Activated CD4-positive, alpha-beta memory T cell treated with anti-CD3 and anti-CD28 coated beads for 36 hours (primary cell): Measurements from ENCODE around the gene XYLT1. TPM values are rescaled to one million over a fixed set of nuclear protein-coding genes. Genes with fewer than 3 reads are reported as not detected.

Experiments used
- CTCF ChIA-PET: fragments of 350-600 bp; sonication (Branson Sonifier 250); formaldehyde crosslinking; loops from one replicate; lab custom pipeline; 2021; ENCODE audit warnings: antibody characterized with exemption, inconsistent platforms; lab: Charles Lee
- POLR2A ChIA-PET: fragments of 350-600 bp; sonication (Branson Sonifier 250); formaldehyde crosslinking; loops from one replicate; lab custom pipeline; 2021; ENCODE audit warnings: antibody characterized with exemption; lab: Charles Lee
- DNase-seq: peaks from one replicate; pipeline ENCODE4 v3.0.0-alpha.2; 2020
- H3K27ac Mint-ChIP-seq: one replicate; pipeline ENCODE4 v1.8.0; 2021; ENCODE audit warnings: mixed read lengths
- H3K27me3 Mint-ChIP-seq: one replicate; pipeline ENCODE4 v1.8.0; 2021; ENCODE audit warnings: mixed read lengths
- H3K36me3 Mint-ChIP-seq: one replicate; pipeline ENCODE4 v1.8.0; 2021; ENCODE audit warnings: mixed read lengths
- H3K4me1 Mint-ChIP-seq: one replicate; pipeline ENCODE4 v1.8.0; 2021; ENCODE audit warnings: low read depth, mixed read lengths
- H3K4me3 Mint-ChIP-seq: one replicate; pipeline ENCODE4 v1.8.0; 2021; ENCODE audit warnings: mild to moderate bottlenecking, mixed read lengths
- H3K9me3 Mint-ChIP-seq: one replicate; pipeline ENCODE4 v1.8.0; 2021; ENCODE audit warnings: mixed read lengths
- intact Hi-C: fragments of 100-400 bp; cut with micrococcal nuclease; formaldehyde crosslinking; loops from one replicate; pipeline ENCODE4 v1.15.1; 2023
- total RNA-seq, 2 experiments: library from RNA; stranded (reverse); gene quantifications; one replicate each; pipeline ENCODE4 v1.2.3, GENCODE V29; 2021

The XYLT1 gene
- total RNA-seq, 2 experiments from 2014 or later: 6.2 to 6.8 TPM

GRCh38 chr16:17367923-17368322 lies 102.8 kb downstream of the XYLT1 start:
- POLR2A ChIA-PET: no interaction called here
- intact Hi-C loops: loop anchor here (10.0 kb wide), 1 partner anchor 153 kb away; no protein-coding TSS in a partner anchor
- peak overlapping the region; percentile 32 for H3K4me3 Mint-ChIP-seq

GRCh38 chr16:17367036-17367435 lies 103.7 kb downstream of the XYLT1 start:
- no peak overlapping the region for H3K4me3 Mint-ChIP-seq
- POLR2A ChIA-PET: interaction anchor here (1.2 kb wide), 1 partner anchor 82 kb away, joined by 3 read pairs; no protein-coding TSS in a partner anchor
- H3K9me3 Mint-ChIP-seq: no peaks in the 10 kb centered on the region
- H3K36me3 Mint-ChIP-seq: no peaks in the 10 kb centered on the region
- H3K27me3 Mint-ChIP-seq: no peaks in the 10 kb centered on the region
- no peak for DNase-seq
- H3K4me1 Mint-ChIP-seq: peaks cover 96% of the 10 kb centered on the region
- H3K27ac Mint-ChIP-seq: peak overlapping the region; percentile 69
- CTCF ChIA-PET: no interaction called here
- intact Hi-C loops: loop anchor here (10.0 kb wide), 1 partner anchor 152 kb away; no protein-coding TSS in a partner anchor

More at GRCh38 chr16:17367923-17368322, 102.8 kb downstream of the XYLT1 start:
- CTCF ChIA-PET: no interaction called here
- Mint-ChIP-seq H3K27me3 (no peaks in the 10 kb centered on the region), H3K9me3 (no peaks in the 10 kb centered on the region), H3K36me3 (no peaks in the 10 kb centered on the region), H3K4me1 (peaks cover 92% of the 10 kb centered on the region), H3K27ac (peak overlapping the region; percentile 74)
- no peak for DNase-seq

- no peak overlapping the region for H3K27ac Mint-ChIP-seq
- ChIA-PET POLR2A (interaction anchor here (1.2 kb wide), 1 partner anchor 83 kb away, joined by 3 read pairs; no protein-coding TSS in a partner anchor), CTCF (interaction anchor here (1.1 kb wide), 1 partner anchor 49 kb away, joined by 3 read pairs; no protein-coding TSS in a partner anchor)
- intact Hi-C loops: loop anchor here (10.0 kb wide), 1 partner anchor 152 kb away; no protein-coding TSS in a partner anchor
- no peaks in the 10 kb centered on the region for H3K36me3 Mint-ChIP-seq
- peaks cover 95% of the 10 kb centered on the region for H3K4me1 Mint-ChIP-seq
- no peaks in the 10 kb centered on the region for H3K27me3 Mint-ChIP-seq
- no peaks in the 10 kb centered on the region for H3K9me3 Mint-ChIP-seq
- no peak overlapping the region for H3K4me3 Mint-ChIP-seq
- no peak for DNase-seq
Observed at GRCh38 chr16:17366299-17366961, 104.3 kb downstream of the XYLT1 start.

GRCh38 chr16:17365591-17366298 lies 105.0 kb downstream of the XYLT1 start:
- no peaks in the 10 kb centered on the region for H3K27me3 Mint-ChIP-seq
- ChIA-PET CTCF (interaction anchor here (1.1 kb wide), 1 partner anchor 50 kb away, joined by 3 read pairs; no protein-coding TSS in a partner anchor), POLR2A (interaction anchor here (1.2 kb wide), 1 partner anchor 83 kb away, joined by 3 read pairs; no protein-coding TSS in a partner anchor)
- no peak for DNase-seq
- H3K36me3 Mint-ChIP-seq: no peaks in the 10 kb centered on the region
- H3K9me3 Mint-ChIP-seq: no peaks in the 10 kb centered on the region
- H3K27ac Mint-ChIP-seq: peak overlapping the region; percentile 23
- no peak overlapping the region for H3K4me3 Mint-ChIP-seq
- H3K4me1 Mint-ChIP-seq: peaks cover 95% of the 10 kb centered on the region
- intact Hi-C loops: loop anchor here (2.0 to 10.0 kb wide), 2 partner anchors 51 to 151 kb away; no protein-coding TSS in a partner anchor

- H3K27me3 Mint-ChIP-seq: no peaks in the 10 kb centered on the region
- no peak for DNase-seq
- H3K9me3 Mint-ChIP-seq: no peaks in the 10 kb centered on the region
- ChIA-PET POLR2A (no interaction called here), CTCF (interaction anchor here (1.1 kb wide), 1 partner anchor 50 kb away, joined by 3 read pairs; no protein-coding TSS in a partner anchor)
- no peaks in the 10 kb centered on the region for H3K36me3 Mint-ChIP-seq
- no peak overlapping the region for H3K4me3 Mint-ChIP-seq
- intact Hi-C loops: loop anchor here (2.0 to 10.0 kb wide), 2 partner anchors 52 to 150 kb away; no protein-coding TSS in a partner anchor
- H3K27ac Mint-ChIP-seq: peak overlapping the region; percentile 83
- peaks cover 95% of the 10 kb centered on the region for H3K4me1 Mint-ChIP-seq
Observed at GRCh38 chr16:17365211-17365541, 105.6 kb downstream of the XYLT1 start.

- ChIA-PET CTCF (no interaction called here), POLR2A (interaction anchor here (0.8 to 1.4 kb wide), 2 partner anchors 18 to 52 kb away, joined by 3 to 5 read pairs; no protein-coding TSS in a partner anchor)
- Mint-ChIP-seq H3K9me3 (no peaks in the 10 kb centered on the region), H3K27me3 (no peaks in the 10 kb centered on the region), H3K36me3 (no peaks in the 10 kb centered on the region), H3K4me3 (peak overlapping the region; percentile 48), H3K27ac (peak overlapping the region; percentile 83), H3K4me1 (peaks cover 95% of the 10 kb centered on the region)
- intact Hi-C loops: loop anchor here (2.0 to 10.0 kb wide), 3 partner anchors 52 to 150 kb away; no protein-coding TSS in a partner anchor
- peak; percentile 72 for DNase-seq
Observed at GRCh38 chr16:17364319-17365210, 106.2 kb downstream of the XYLT1 start.

- Mint-ChIP-seq H3K36me3 (no peaks in the 10 kb centered on the region), H3K27ac (peak overlapping the region; percentile 83), H3K4me3 (no peak overlapping the region), H3K4me1 (peaks cover 95% of the 10 kb centered on the region), H3K27me3 (no peaks in the 10 kb centered on the region), H3K9me3 (no peaks in the 10 kb centered on the region)
- no peak for DNase-seq
- ChIA-PET CTCF (interaction anchor here (1.7 kb wide), 1 partner anchor 21 kb away, joined by 4 read pairs; no protein-coding TSS in a partner anchor), POLR2A (no interaction called here)
- intact Hi-C loops: loop anchor here (5.0 to 10.0 kb wide), 2 partner anchors 91 to 148 kb away; no protein-coding TSS in a partner anchor
Observed at GRCh38 chr16:17362946-17363345, 107.8 kb downstream of the XYLT1 start.

- DNase-seq: no peak
- CTCF ChIA-PET: interaction anchor here (1.7 kb wide), 1 partner anchor 22 kb away, joined by 4 read pairs; no protein-coding TSS in a partner anchor
- POLR2A ChIA-PET: interaction anchor here (0.6 kb wide), 1 partner anchor 9 kb away, joined by 3 read pairs; no protein-coding TSS in a partner anchor
- Mint-ChIP-seq H3K4me1 (peaks cover 94% of the 10 kb centered on the region), H3K4me3 (no peak overlapping the region), H3K9me3 (no peaks in the 10 kb centered on the region), H3K27me3 (no peaks in the 10 kb centered on the region), H3K27ac (peak overlapping the region; percentile 83), H3K36me3 (peaks cover 3% of the 10 kb centered on the region)
- intact Hi-C loops: loop anchor here (5.0 to 10.0 kb wide), 2 partner anchors 90 to 147 kb away; no protein-coding TSS in a partner anchor
Observed at GRCh38 chr16:17362183-17362582, 108.6 kb downstream of the XYLT1 start.

GRCh38 chr16:17360693-17361122 lies 110.1 kb downstream of the XYLT1 start:
- H3K27ac Mint-ChIP-seq: peak overlapping the region; percentile 74
- H3K27me3 Mint-ChIP-seq: no peaks in the 10 kb centered on the region
- peaks cover 3% of the 10 kb centered on the region for H3K36me3 Mint-ChIP-seq
- CTCF ChIA-PET: interaction anchor here (0.6 to 2.9 kb wide), 3 partner anchors 43 to 108 kb away, joined by 3 to 12 read pairs (median 7); no protein-coding TSS in a partner anchor
- H3K4me3 Mint-ChIP-seq: no peak overlapping the region
- no peaks in the 10 kb centered on the region for H3K9me3 Mint-ChIP-seq
- POLR2A ChIA-PET: interaction anchor here (1.1 to 2.5 kb wide), 3 partner anchors 10 to 107 kb away, joined by 4 to 10 read pairs (median 4); no protein-coding TSS in a partner anchor
- H3K4me1 Mint-ChIP-seq: peaks cover 81% of the 10 kb centered on the region
- no peak for DNase-seq
- intact Hi-C loops: loop anchor here (5.0 to 10.0 kb wide), 2 partner anchors 88 to 146 kb away; no protein-coding TSS in a partner anchor

GRCh38 chr16:17359788-17360390 lies 110.9 kb downstream of the XYLT1 start:
- Mint-ChIP-seq H3K27ac (peak overlapping the region; percentile 74), H3K9me3 (no peaks in the 10 kb centered on the region), H3K36me3 (peaks cover 3% of the 10 kb centered on the region), H3K4me1 (peaks cover 73% of the 10 kb centered on the region), H3K27me3 (no peaks in the 10 kb centered on the region), H3K4me3 (peak overlapping the region; percentile 12)
- POLR2A ChIA-PET: interaction anchor here (0.7 to 2.5 kb wide), 6 partner anchors 9 to 108 kb away, joined by 3 to 10 read pairs (median 4); no protein-coding TSS in a partner anchor
- CTCF ChIA-PET: interaction anchor here (1.1 to 2.9 kb wide), 6 partner anchors 10 to 108 kb away, joined by 3 to 13 read pairs (median 5); no protein-coding TSS in a partner anchor
- peak; percentile 85 for DNase-seq
- intact Hi-C loops: loop anchor here (1.0 to 10.0 kb wide), 4 partner anchors 9 to 145 kb away; no protein-coding TSS in a partner anchor
